GM12878 (cell line): Measurements from ENCODE around the gene SIM2.

ENCODE experiments used
- CREB1 ChIP-seq: IDR thresholded peaks from 2 replicates; pipeline ENCODE4 v1.6.1; 2012; ENCODE audit warnings: low read depth, mild to moderate bottlenecking, inconsistent platforms
- EZH2 ChIP-seq: IDR thresholded peaks from 2 replicates; pipeline ENCODE4 v1.6.1; 2012; ENCODE audit warnings: low read depth, mild to moderate bottlenecking, control low read depth, inconsistent platforms, low read length, borderline replicate concordance; ENCODE audit not compliant: control insufficient read depth
- HCFC1 ChIP-seq: fragments of 150-350 bp; IDR thresholded peaks from 2 replicates; pipeline ENCODE4 v1.6.1; 2014; ENCODE audit warnings: low read length
- HDAC2 ChIP-seq: fragments of 200-600 bp; sonication (generic); IDR thresholded peaks from 2 replicates; pipeline ENCODE4 v1.6.1; 2017
- KDM1A ChIP-seq: fragments of 200-600 bp; sonication (generic); IDR thresholded peaks from 2 replicates; pipeline ENCODE4 v1.6.1; 2016; ENCODE audit warnings: borderline replicate concordance
- MTA3 ChIP-seq: IDR thresholded peaks from 2 replicates; pipeline ENCODE4 v1.6.1; 2012; ENCODE audit warnings: low read length, inconsistent platforms, borderline replicate concordance
- NRF1 ChIP-seq: conservative IDR thresholded peaks from 2 replicates; pipeline ENCODE4 v1.6.1; 2011; ENCODE audit warnings: mild to moderate bottlenecking, low read depth, low read length, improper control_type of control experiment
- SMC3 ChIP-seq: IDR thresholded peaks from 2 replicates; pipeline ENCODE4 v1.6.1; 2011; ENCODE audit warnings: low read length, improper control_type of control experiment, borderline replicate concordance
- SPI1 ChIP-seq: IDR thresholded peaks from 2 replicates; pipeline ENCODE4 v1.6.1; 2011; ENCODE audit warnings: low read depth, mild to moderate bottlenecking, low read length, moderate library complexity, borderline replicate concordance; ENCODE audit not compliant: insufficient read depth
- ZNF274 ChIP-seq: IDR thresholded peaks from one replicate; pipeline ENCODE4 v1.8.0; 2011; ENCODE audit not compliant: insufficient read length, insufficient read depth
- TF ChIP-seq, protein P1 (sequence below), 3 experiments: IDR thresholded peaks in 2 of 3; conservative IDR thresholded peaks in 1 of 3; 2 replicates each; pipeline ENCODE4 v1.5.1; 2011; ENCODE audit warnings: low read depth in 3 of 3, low read length in 3 of 3, mild to moderate bottlenecking in 3 of 3, control low read depth in 2 of 3, moderate library complexity in 2 of 3, inconsistent platforms in 1 of 3, mixed read lengths in 1 of 3; ENCODE audit not compliant: control insufficient read depth in 2 of 3, insufficient read depth in 1 of 3; ENCODE audit errors: extremely low read depth in 1 of 3
- TF ChIP-seq, protein P2 (sequence below): IDR thresholded peaks from 2 replicates; pipeline ENCODE4 v1.6.1; 2012; ENCODE audit warnings: low read depth, low read length, improper control_type of control experiment

DNA sequence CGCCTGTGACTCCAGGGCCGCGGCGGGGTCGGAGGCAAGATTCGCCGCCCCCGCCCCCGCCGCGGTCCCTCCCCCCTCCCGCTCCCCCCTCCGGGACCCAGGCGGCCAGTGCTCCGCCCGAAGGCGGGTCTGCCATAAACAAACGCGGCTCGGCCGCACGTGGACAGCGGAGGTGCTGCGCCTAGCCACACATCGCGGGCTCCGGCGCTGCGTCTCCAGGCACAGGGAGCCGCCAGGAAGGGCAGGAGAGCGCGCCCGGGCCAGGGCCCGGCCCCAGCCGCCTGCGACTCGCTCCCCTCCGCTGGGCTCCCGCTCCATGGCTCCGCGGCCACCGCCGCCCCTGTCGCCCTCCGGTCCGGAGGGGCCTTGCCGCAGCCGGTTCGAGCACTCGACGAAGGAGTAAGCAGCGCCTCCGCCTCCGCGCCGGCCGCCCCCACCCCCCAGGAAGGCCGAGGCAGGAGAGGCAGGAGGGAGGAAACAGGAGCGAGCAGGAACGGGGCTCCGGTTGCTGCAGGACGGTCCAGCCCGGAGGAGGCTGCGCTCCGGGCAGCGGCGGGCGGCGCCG is at the start of gene SIM2:
- TF ChIP-seq EZH2 (no peak), NRF1 (no peak), SMC3 (no peak), ZNF274 (no peak), MTA3 (no peak), CREB1 (no peak), HDAC2 (no peak), HCFC1 (no peak), SPI1 (no peak), KDM1A (no peak)
- TF ChIP-seq, protein P1, sequence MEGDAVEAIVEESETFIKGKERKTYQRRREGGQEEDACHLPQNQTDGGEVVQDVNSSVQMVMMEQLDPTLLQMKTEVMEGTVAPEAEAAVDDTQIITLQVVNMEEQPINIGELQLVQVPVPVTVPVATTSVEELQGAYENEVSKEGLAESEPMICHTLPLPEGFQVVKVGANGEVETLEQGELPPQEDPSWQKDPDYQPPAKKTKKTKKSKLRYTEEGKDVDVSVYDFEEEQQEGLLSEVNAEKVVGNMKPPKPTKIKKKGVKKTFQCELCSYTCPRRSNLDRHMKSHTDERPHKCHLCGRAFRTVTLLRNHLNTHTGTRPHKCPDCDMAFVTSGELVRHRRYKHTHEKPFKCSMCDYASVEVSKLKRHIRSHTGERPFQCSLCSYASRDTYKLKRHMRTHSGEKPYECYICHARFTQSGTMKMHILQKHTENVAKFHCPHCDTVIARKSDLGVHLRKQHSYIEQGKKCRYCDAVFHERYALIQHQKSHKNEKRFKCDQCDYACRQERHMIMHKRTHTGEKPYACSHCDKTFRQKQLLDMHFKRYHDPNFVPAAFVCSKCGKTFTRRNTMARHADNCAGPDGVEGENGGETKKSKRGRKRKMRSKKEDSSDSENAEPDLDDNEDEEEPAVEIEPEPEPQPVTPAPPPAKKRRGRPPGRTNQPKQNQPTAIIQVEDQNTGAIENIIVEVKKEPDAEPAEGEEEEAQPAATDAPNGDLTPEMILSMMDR (IDR thresholded peaks at IDR 0.05 in 2 of 3, conservative IDR thresholded peaks at IDR 0.05 in 1 of 3; ENCODE audit: control insufficient read depth in 2 of 3, extremely low read depth in 1 of 3, insufficient read depth in 1 of 3, low read depth in 3 of 3, low read length in 3 of 3), result no peak
- TF ChIP-seq, protein P2, sequence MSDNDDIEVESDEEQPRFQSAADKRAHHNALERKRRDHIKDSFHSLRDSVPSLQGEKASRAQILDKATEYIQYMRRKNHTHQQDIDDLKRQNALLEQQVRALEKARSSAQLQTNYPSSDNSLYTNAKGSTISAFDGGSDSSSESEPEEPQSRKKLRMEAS, result no peak
